SW480 (cell line): ENCODE results near the gene PDZRN3.
"Not testable (repeated sequence)": the region's sequence is repeated elsewhere in the genome, so short reads cannot be mapped to it uniquely, and the experiment has no call there.

Experiments used
- DNase-seq: peaks from one replicate; pipeline ENCODE4 v3.0.0-alpha.2; 2016; ENCODE audit warnings: low spot score

The PDZRN3 gene

GRCh38 chr3:73586628-73587027 lies 38.1 kb downstream of the PDZRN3 start:
- no peak for DNase-seq

DNA sequence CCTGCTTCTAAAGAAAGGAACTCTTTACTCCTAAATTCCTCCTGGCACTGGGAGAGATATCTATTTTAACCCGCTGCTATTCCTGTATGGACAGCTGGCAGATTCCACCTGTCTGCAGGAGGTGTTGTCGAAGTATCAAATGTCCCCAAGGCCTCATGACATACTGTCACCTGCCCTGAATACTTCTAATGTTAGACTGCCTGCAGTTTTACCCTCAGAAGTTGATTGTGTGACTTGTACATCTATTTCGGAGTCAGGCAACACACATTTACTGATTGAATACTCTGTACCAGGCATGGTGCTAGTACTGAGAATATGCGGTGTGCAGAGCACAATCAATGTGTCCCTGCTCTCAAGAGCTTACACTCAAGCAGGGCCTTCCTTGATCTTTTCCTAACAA lies 38.6 kb downstream of the PDZRN3 start:
- DNase-seq = no peak

DNA sequence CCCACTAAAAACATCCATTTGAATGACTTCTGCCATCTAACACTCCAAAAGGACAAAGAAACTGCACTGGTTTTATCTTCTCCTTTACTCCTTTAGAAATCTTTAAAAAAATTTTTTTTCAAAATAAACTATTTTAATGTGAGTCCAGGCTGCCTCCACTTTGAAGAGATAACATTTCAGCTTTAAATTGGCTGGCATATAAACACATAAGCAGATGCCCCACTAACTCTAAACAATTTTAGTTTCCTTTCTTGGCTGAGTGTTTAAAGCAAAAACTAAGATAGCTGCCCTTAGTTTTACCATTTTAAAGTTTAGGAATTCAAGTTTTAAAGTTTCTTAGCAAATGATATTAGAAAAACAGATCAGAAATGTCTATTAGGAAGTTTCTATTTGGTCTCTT lies 39.9 kb downstream of the PDZRN3 start:
- no peak for DNase-seq

DNA sequence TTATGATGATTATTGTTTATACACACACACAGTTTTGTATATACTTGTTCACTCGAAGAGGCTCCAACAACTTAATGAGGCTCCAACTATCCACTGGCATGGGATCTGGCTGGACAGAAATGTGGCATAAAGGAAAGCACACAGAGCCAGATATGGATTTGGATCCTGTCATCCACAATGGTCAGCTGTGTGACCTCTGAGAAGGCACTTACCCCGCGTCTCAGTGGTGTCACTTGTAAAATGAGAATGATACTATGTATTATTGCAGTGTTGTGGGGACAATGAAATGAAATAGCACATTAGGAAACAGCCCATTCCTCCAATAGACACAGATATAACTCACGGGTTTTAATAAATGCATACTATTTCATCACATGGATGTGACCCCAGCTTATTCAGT lies 42.2 kb downstream of the PDZRN3 start:
- no peak for DNase-seq

DNA sequence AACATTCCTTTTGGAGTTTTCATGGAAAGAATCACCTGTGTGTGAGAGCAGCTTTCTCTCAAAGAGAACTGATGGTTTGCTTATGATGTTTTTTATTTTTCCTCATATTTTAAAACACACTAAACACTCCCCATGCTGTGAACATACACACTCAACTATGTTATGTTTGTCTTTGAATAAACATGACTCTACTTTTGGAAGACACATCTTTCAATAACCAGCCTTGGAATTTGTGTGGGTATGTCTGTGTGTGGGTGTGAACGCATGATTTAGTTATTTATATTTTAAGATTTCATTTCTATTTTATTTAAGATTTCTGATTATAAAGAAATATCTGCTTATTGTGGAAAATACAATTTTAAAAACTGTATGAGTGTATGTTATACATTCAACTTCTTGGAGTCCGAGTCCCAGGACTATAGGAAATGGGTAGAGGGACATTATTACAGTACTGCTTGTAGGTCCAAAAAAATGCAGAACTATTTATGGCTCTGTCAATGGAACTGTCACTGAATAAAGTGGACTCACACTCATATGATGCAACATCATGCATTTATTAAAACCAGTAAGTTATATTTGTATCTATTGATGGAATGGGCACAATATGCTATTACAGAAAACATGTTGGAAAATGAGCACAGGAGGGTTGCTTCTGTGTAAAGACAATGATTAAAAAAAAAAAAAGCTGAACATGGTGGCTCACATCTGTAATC lies 43.5 kb downstream of the PDZRN3 start:
- DNase-seq = no peak

DNA sequence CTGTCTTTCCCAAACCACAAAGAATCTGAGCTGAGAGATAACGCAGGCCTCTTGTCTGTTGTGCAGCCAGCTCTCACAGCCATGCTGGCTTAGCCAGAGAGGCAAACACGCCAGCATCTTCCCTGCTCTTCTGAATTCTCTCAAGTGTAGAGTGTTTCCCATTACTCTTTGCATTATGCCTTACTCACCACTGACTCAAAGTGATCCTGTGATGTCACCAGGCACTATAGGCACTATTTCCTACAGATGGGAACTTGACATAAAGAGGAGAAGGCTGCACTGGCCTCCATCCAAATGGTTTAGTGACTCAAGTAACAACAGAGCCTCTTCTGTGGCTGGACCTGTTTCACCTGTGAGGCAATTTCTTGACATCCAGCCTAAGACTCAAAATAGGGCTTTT lies 44.4 kb downstream of the PDZRN3 start:
- no peak for DNase-seq

- DNase-seq = no peak
Observed at GRCh38 chr3:73577704-73578103, 47.0 kb downstream of the PDZRN3 start.

GRCh38 chr3:73576999-73577461 lies 47.7 kb downstream of the PDZRN3 start:
- DNase-seq = no peak

GRCh38 chr3:73575953-73576352 lies 48.8 kb downstream of the PDZRN3 start:
- DNase-seq = no peak

DNA sequence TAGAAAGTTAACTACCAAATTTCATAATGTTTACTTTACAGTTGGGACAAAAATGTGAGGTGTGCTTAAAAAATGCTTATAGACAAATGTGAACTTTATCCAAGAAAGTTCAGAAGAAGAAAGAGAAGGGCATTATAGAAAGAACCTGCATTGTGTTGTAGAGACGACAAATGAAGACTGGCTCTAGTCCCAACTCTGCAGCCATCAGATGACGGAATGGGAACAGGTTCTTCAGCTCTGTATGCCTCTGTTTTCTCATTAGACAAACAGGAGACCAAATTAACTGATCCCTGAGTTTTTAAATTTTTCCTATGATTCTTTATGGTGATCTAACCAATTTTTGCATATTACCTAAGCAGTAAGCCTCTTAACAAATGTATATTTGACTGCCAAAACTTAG lies 49.2 kb downstream of the PDZRN3 start:
- DNase-seq = no peak

DNA sequence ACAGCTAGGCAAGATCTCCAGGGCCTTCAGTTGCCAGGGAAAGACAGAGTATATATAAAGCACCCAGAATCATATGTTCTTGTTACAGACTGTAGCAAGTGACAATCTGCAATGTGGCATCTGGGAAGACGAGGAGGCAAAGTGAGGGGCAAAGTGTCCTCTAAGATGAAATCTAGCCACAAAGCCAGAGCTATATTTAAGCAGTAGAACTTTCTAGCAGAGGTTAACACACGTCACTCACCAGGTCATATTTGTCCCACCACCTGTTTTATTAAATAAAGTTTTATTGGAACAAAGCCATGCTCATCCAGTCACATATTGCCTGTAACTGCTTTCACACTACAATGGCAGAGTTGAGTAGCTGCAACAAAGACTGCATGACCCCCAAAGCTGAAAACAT lies 51.5 kb downstream of the PDZRN3 start:
- no peak for DNase-seq

GRCh38 chr3:73572368-73572767 lies 52.4 kb downstream of the PDZRN3 start:
- DNase-seq = peak; percentile 77

GRCh38 chr3:73571238-73571794 lies 53.4 kb downstream of the PDZRN3 start:
- DNase-seq = no peak

DNA sequence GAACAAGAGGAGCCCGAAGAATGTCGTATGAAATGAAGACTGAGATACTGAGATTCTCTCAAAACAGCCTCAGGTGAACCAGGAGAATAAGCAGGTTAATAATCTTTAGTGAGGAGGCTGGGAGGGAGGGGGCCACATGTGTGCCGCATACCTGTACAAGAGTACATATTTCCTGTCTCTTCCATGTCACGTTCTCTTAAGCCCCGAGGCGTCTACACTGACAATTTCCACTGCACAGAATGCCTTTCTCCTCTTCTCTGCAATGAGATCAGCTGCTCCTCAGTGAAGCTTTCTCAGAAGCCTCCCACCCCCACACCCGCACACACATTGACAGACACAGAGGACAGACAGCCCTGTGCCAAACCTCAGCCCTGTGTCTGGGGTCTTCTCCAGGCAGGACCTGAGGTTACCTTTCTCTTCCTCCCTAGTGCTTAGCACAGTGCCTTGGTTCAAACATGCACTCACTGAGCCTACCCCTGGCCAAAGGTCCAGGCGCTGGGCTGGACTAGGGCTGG lies 55.4 kb downstream of the PDZRN3 start:
- DNase-seq = no peak

- no peak for DNase-seq
Observed at GRCh38 chr3:73568371-73568862, 56.3 kb downstream of the PDZRN3 start.

- not testable (repeated sequence) for DNase-seq
Observed at GRCh38 chr3:73565374-73565773, 59.4 kb downstream of the PDZRN3 start.

GRCh38 chr3:73563896-73564582 lies 60.7 kb downstream of the PDZRN3 start:
- peak; percentile 29 for DNase-seq

DNA sequence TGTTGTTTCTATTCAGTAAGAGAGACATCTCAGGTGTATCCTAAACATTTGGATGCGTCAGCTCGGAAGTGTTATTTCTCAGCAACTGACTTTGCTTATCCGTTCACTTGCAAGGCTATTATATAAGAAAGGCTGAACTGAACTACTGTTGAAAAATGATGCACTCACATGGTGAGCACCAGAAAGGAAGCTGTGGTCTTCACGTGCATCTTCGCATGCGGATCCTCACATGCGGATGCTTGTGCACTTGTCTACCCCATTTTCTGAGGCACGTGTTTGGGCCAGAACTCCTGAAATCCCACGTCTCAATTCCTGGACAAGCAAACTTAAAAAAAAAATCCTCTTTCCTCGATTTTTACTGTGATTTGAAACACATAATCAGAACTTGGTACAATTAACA lies 63.2 kb downstream of the PDZRN3 start:
- no peak for DNase-seq

GRCh38 chr3:73559749-73560148 lies 65.0 kb downstream of the PDZRN3 start:
- DNase-seq = no peak

GRCh38 chr3:73558727-73559075 lies 66.0 kb downstream of the PDZRN3 start:
- no peak for DNase-seq

- no peak for DNase-seq
Observed at GRCh38 chr3:73557986-73558726, 66.6 kb downstream of the PDZRN3 start.
